GM23338 (cell line): ENCODE results near the gene PLSCR4.

Source experiments
- CREB1 ChIP-seq: fragments of 250-450 bp; sonication (Bioruptor Pico); IDR thresholded peaks from 2 replicates; pipeline ENCODE4 v1.5.0; 2020; ENCODE audit warnings: low read depth, mild to moderate bottlenecking, moderate library complexity
- EZH2 ChIP-seq: fragments of 200-600 bp; sonication (generic); IDR thresholded peaks from one replicate; pipeline ENCODE4 v1.8.0; 2017; ENCODE audit warnings: antibody characterized with exemption, mild to moderate bottlenecking, low read depth; ENCODE audit not compliant: unreplicated experiment
- EZH2phosphoT487 ChIP-seq: fragments of 200-600 bp; sonication (generic); IDR thresholded peaks from one replicate; pipeline ENCODE4 v1.8.1; 2018; ENCODE audit warnings: antibody characterized with exemption; ENCODE audit not compliant: unreplicated experiment
- POLR2AphosphoS5 ChIP-seq: IDR thresholded peaks from 2 replicates; pipeline ENCODE4 v1.6.1; 2016; ENCODE audit warnings: antibody characterized with exemption, low read depth
- ZNF114 ChIP-seq: fragments of 250-450 bp; sonication (Bioruptor Pico); IDR thresholded peaks from 2 replicates; pipeline ENCODE4 v1.5.0; 2020; ENCODE audit warnings: mild to moderate bottlenecking, moderate library complexity
- TF ChIP-seq, protein P1 (sequence below), 2 experiments: fragments of 200-600 bp in 1 of 2; sonication (generic) in 1 of 2; conservative IDR thresholded peaks; 2 replicates each; pipeline versions ENCODE4 v1.5.1 to v1.6.1; 2016 to 2017; ENCODE audit warnings: antibody characterized with exemption in 2 of 2, low read depth in 2 of 2, mild to moderate bottlenecking in 2 of 2, moderate library complexity in 1 of 2
- TF ChIP-seq, protein P2 (sequence below): IDR thresholded peaks from one replicate; pipeline ENCODE4 v1.6.1; 2018; ENCODE audit warnings: antibody characterized with exemption; ENCODE audit not compliant: unreplicated experiment

DNA sequence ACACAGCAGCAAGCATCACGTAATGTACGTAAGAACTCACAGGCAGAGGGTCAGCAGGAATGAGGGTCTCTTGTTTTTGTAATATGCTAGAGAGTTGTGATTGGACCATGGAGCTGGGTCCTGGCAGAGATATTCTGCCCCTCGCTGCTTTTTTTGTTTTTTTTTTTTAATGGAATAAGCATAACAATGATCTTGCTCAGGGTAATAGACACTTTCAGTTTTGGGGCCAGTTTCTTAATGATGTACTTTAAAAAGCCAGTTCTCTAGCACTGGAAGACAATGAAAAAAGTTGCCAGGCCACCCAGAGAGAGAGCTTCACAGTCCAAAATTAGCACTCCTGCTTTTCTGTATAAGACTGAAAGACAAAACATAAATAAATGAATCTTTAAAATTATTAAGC is 29.0 kb upstream of the PLSCR4 start:
- TF ChIP-seq EZH2 (no peak), POLR2AphosphoS5 (no peak), ZNF114 (CRISPR knock-in tag) (no peak), EZH2phosphoT487 (no peak), CREB1 (CRISPR knock-in tag) (no peak)
- TF ChIP-seq, protein P1, sequence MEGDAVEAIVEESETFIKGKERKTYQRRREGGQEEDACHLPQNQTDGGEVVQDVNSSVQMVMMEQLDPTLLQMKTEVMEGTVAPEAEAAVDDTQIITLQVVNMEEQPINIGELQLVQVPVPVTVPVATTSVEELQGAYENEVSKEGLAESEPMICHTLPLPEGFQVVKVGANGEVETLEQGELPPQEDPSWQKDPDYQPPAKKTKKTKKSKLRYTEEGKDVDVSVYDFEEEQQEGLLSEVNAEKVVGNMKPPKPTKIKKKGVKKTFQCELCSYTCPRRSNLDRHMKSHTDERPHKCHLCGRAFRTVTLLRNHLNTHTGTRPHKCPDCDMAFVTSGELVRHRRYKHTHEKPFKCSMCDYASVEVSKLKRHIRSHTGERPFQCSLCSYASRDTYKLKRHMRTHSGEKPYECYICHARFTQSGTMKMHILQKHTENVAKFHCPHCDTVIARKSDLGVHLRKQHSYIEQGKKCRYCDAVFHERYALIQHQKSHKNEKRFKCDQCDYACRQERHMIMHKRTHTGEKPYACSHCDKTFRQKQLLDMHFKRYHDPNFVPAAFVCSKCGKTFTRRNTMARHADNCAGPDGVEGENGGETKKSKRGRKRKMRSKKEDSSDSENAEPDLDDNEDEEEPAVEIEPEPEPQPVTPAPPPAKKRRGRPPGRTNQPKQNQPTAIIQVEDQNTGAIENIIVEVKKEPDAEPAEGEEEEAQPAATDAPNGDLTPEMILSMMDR (conservative IDR thresholded peaks at IDR 0.05; ENCODE audit: low read depth in 2 of 2) = no peak
- TF ChIP-seq, protein P2, sequence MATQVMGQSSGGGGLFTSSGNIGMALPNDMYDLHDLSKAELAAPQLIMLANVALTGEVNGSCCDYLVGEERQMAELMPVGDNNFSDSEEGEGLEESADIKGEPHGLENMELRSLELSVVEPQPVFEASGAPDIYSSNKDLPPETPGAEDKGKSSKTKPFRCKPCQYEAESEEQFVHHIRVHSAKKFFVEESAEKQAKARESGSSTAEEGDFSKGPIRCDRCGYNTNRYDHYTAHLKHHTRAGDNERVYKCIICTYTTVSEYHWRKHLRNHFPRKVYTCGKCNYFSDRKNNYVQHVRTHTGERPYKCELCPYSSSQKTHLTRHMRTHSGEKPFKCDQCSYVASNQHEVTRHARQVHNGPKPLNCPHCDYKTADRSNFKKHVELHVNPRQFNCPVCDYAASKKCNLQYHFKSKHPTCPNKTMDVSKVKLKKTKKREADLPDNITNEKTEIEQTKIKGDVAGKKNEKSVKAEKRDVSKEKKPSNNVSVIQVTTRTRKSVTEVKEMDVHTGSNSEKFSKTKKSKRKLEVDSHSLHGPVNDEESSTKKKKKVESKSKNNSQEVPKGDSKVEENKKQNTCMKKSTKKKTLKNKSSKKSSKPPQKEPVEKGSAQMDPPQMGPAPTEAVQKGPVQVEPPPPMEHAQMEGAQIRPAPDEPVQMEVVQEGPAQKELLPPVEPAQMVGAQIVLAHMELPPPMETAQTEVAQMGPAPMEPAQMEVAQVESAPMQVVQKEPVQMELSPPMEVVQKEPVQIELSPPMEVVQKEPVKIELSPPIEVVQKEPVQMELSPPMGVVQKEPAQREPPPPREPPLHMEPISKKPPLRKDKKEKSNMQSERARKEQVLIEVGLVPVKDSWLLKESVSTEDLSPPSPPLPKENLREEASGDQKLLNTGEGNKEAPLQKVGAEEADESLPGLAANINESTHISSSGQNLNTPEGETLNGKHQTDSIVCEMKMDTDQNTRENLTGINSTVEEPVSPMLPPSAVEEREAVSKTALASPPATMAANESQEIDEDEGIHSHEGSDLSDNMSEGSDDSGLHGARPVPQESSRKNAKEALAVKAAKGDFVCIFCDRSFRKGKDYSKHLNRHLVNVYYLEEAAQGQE = no peak
